ENCODE data around the gene EPB41L2.
"Not testable (repeated sequence)": the region's sequence is repeated elsewhere in the genome, so short reads cannot be mapped to it uniquely, and the experiment has no call there.

The EPB41L2 gene

DNA sequence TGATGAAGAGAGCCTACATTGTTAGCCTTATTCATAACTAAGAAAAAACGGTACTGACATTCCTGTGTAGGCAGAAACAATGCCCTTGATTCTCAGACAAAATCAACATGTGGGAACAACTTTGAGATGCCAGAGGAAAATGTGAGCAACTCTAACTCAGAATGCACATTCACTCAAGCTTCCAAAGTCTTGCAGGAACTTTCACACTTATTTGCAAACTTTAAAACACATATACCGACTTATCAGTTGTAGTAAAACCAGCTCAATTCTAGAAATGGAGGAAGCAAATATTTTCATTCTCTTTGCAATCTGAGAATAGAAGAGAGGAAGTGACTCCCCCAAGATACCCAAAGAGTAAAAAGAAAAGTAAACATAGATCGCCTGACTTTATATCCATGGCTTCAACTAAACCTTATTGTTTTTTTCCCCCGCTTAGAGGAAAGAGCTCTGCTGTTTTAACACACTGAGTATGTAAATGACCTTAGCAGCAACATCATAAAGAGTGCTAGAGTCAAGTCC is 117.6 kb downstream of the EPB41L2 start:
- no peak for DNase-seq (ENCODE audit: low read depth)

DNA sequence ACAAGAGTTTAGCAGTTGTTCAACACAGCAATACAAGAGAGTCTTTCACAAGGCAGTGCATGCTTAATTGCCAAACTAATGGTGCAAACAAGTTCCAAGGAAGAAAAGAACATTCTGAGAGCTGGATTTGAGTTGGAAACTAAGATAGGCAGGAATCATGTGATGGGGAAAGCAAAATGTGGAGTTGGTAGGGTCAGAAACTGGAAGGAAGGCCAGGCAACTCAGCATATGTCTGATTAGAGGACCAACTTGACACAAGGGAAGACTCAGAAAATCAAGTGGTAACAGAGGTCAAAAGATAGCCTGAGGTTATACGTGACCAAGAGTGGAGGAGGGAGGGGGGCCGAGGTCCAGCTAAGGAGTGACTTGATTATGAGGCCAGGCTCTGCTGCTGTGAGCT is 118.6 kb downstream of the EPB41L2 start:
- DNase-seq (ENCODE audit: low read depth) = no peak

DNA sequence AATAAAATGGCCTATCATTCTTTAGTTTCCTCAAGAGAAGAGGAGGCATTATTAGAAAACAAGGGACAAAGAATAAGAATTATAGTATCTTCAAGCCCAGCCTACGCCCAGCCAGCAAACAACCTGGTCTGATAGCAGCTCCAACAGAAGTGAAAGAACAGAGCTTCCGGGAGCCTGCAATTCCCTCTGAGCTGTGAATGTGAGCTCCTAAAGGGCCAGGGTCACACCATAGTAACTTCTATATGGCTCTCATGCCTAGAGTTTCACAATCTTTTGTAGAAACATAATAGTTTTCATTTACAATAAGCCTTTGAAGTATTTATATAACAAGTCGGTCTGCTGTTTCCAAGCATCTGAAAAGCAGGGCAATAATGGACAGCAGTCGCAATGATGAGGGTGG is 119.3 kb downstream of the EPB41L2 start:
- DNase-seq (ENCODE audit: low read depth) = no peak

- DNase-seq (ENCODE audit: low read depth) = not testable (repeated sequence)
Measured at GRCh38 chr6:130942752-130943151, 120.3 kb downstream of the EPB41L2 start.

DNA sequence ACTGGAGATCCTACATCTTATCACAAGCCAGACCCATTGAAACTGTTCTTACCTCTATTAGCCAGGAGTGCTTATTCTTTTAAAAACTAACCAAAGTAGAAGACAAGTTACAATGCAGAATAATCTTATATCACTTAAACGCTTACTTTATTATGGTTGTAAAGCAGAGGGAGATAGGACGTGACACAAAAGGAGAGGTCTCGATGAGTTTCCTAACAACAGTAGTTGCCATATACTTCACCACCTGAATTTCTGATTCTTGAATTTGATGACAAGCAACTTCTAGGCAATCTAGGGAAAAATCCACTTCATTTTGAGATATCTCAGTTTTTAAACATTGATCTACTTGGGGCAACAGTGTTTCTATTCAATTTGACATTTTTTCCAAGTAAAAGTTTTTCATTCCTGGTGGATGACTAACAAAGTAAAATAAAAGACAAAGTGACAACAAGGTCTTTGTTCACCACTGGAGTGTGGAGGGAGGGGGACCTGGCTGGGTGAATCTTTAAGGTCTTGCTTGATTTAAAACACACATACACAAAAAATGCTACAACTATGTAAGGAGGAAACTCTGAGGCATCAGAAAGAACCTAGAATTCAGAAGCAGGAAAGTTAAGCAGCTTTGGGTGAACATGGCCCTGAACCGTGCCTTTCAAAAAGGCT is 125.0 kb downstream of the EPB41L2 start:
- DNase-seq (ENCODE audit: low read depth) = no peak

GRCh38 chr6:130936933-130937332 is 126.1 kb downstream of the EPB41L2 start:
- no peak for DNase-seq (ENCODE audit: low read depth)

DNA sequence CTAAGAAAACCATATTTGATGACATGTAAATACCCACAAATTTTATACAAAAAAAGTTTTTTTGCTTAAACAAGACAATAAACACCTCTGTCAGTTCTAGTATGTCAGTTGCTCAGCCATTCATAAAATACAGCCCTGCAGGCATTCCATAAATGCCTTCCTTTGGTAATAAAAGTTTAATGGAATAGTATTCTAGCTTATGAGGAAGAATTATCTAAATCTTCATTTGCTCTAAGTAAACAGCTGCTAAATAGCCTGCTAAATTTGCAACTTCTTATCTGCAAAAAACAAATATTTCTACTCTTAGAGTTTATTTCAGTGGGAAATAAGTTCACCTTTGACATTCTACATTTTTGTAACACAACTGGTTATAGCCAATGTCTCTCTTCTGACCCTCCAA is 127.1 kb downstream of the EPB41L2 start:
- DNase-seq (ENCODE audit: low read depth) = no peak

- no peak for DNase-seq (ENCODE audit: low read depth)
Measured at GRCh38 chr6:130934848-130935585, 128.0 kb downstream of the EPB41L2 start.

DNA sequence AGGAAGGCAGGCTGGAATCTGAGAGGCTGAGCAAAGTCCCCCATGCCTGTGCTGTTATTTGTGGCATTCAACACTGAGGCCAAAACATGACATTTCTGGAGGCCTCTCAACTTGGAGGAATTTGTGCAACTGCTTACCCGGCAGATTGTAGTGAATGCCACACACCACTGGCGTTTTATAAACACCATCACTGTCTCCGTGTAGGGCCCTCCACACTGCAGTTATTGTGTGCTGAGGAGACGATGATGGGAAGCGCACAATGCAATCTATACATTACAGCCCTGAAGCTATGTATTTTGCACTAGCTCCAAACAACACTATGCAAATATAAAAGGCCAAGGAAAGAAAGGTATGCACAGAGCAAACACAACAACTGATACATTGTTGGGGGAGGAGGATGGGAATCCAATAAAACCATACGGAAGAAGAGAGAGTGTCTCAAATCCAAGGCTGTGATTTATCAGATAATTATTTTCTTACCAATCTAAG is 129.3 kb downstream of the EPB41L2 start:
- DNase-seq (ENCODE audit: low read depth) = no peak

DNA sequence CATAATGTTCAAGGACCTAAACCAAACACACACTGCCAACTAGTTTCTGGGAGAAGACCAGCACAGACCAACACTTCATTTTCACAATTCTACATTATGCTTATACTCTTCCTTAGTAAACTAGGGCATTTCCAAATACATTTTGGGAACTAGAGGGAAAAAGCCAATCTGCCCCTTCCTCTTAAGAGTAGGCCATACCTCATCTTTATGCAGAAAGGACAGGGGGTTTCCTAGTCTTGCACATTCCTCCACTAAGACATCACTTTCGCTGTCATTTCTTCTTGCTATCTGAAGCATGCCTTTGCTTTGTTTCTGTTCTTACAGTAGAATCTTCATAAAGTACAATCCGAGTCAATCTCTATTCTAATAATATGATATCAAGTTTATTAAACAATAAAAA is 130.1 kb downstream of the EPB41L2 start:
- no peak for DNase-seq (ENCODE audit: low read depth)

DNA sequence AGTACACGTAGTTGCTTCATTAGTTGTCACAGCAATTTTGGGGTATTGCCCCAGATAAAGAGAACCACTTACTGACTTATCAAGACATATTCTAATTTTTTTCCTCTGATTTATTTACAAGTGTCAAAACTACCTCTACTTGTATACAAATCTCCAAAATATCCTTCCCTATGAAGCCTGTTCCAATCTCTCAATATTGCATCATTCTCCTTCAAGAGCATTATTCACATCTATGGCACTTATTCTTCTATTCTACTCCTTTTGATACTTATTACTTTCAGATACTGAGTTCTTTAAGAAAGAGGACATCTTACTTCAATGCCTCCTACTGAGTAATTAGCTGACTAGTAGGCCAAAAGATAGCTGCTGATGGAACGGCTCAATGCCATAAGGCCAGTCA is 130.6 kb downstream of the EPB41L2 start:
- DNase-seq (ENCODE audit: low read depth) = no peak

GRCh38 chr6:130931683-130932082 is 131.4 kb downstream of the EPB41L2 start:
- no peak for DNase-seq (ENCODE audit: low read depth)

DNA sequence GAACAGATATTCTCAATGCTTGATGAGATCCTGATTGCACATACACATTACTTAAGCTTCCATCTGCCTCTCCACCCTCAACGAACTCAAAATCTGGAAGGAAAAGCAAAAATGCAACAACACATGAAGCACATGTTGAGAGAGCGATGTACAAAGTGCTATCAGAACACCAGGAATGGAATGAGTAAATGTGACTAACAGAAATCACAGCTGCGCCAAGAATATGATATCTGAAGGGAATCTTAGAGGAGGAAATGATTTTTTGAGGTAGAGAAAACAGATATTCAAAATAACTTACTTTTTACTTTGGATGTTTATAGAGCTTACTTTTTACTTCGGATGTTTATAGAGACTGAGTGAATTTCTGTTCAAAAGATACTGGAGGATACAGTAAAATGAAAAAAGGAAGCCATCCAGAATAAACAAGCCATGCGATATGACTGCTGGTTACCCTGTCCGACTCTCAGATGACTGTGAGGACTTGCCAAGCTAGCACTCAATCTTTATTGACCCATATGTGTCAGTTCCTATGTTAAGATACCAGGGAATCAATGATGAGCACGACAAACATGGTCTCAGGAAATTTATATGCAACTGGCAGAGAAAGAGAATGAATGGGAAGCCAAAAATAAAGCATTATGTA is 133.9 kb downstream of the EPB41L2 start:
- DNase-seq (ENCODE audit: low read depth) = no peak

- no peak for DNase-seq (ENCODE audit: low read depth)
Measured at GRCh38 chr6:130928158-130928912, 134.7 kb downstream of the EPB41L2 start.

GRCh38 chr6:130927305-130927704 is 135.7 kb downstream of the EPB41L2 start:
- no peak for DNase-seq (ENCODE audit: low read depth)

GRCh38 chr6:130923350-130923749 is 139.7 kb downstream of the EPB41L2 start:
- DNase-seq (ENCODE audit: low read depth) = no peak

DNA sequence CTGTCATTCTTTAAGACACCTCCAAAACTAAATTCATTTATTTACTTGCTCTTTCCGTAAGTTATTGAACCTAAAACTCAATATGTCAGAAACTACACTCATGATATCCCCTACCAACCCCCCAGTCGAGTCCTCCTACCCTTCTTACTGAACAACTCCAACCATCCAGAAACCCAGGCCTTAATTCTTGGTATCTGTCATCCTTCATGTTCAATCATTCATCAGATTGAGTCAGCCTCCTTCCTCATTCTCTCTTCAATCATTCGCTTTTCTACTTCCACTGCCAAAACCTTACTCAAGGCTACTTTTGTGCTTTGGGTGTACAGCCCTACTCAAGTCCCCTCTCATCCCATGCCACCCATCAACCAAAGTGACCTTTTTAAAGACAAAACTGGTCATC is 140.1 kb downstream of the EPB41L2 start:
- no peak for DNase-seq (ENCODE audit: low read depth)

DNA sequence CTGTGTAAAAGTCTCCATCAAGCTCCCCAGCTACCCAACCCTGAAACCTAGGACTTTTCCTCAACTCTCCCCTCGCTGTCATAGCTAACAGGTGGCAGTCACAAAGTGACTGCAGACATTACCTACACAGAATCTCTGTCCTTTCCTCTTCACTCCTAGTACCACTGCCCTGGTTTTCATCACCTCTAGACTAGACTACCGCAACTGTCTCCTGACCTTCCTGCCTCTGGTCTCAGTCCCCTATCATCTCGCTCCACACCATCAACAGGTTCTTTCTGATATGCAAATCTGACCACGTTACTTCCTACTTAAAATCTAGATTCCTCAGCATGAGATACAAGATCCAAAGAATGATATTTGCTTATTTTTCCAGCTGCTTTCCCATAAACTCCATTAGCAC is 142.1 kb downstream of the EPB41L2 start:
- DNase-seq (ENCODE audit: low read depth) = no peak

GRCh38 chr6:130918171-130918570 is 144.9 kb downstream of the EPB41L2 start:
- DNase-seq (ENCODE audit: low read depth) = no peak

- DNase-seq (ENCODE audit: low read depth) = not testable (repeated sequence)
Measured at GRCh38 chr6:130915606-130916005, 147.4 kb downstream of the EPB41L2 start.

DNA sequence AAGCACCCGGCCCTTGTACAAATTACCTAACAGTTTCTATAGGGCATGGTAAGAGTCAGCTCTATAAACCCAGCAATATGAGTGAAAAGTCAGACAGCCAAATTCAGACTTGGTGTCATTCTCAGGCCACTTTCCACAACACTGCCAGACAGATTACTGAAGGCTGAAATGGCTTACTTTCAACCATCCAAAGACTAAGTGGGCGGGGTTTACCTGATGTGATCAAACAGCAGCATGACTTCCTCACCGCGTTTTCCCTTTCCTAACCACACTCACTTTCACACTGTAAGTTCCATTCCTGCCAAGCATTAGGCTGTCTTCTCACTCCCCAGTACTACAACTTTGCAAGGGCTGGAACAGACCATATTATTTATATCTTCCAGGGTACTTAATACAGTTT is 149.9 kb downstream of the EPB41L2 start:
- peak; percentile 1 for DNase-seq (ENCODE audit: low read depth)

GRCh38 chr6:130912434-130912833 is 150.6 kb downstream of the EPB41L2 start:
- no peak for DNase-seq (ENCODE audit: low read depth)

Measured in activated T-cell treated with anti-CD3 and anti-CD28 coated beads for 48 hours (primary cell).